GM21786 (cell line): ENCODE measurements around the gene MGAT4D.
"Not testable (repeated sequence)": the region's sequence is repeated elsewhere in the genome, so short reads cannot be mapped to it uniquely, and the experiment has no call there.

Experiments
- ATAC-seq: cut with Tn5 transposase; IDR thresholded peaks from one replicate; pipeline ENCODE4 v1.9.1; 2021; ENCODE audit not compliant: unreplicated experiment

The MGAT4D gene

GRCh38 chr4:140444347-140444746 lies 53.7 kb downstream of the MGAT4D start:
- ATAC-seq: not testable (repeated sequence)

- ATAC-seq: no peak
Observed at GRCh38 chr4:140439644-140440142, 58.4 kb downstream of the MGAT4D start.

GRCh38 chr4:140427919-140428471 lies 70.1 kb downstream of the MGAT4D start:
- no peak for ATAC-seq

GRCh38 chr4:140427106-140427918 lies 70.8 kb downstream of the MGAT4D start, which contains the start of gene CLGN:
TSS of gene CLGN (minus strand) at chr4:140427648. CDS start at chr4:140413078, 14,570 bp downstream.
- peak; percentile 70 for ATAC-seq

GRCh38 chr4:140426610-140427105 lies 71.4 kb downstream of the MGAT4D start:
- peak; percentile 16 for ATAC-seq

- no peak for ATAC-seq
Observed at GRCh38 chr4:140423106-140423505, 75.0 kb downstream of the MGAT4D start.

- not testable (repeated sequence) for ATAC-seq
Observed at GRCh38 chr4:140413130-140413969, 84.7 kb downstream of the MGAT4D start.

GRCh38 chr4:140408974-140409373 lies 89.1 kb downstream of the MGAT4D start:
- no peak for ATAC-seq

- ATAC-seq: no peak
Observed at GRCh38 chr4:140406292-140406691, 91.8 kb downstream of the MGAT4D start.

- ATAC-seq: no peak
Observed at GRCh38 chr4:140400111-140400510, 98.0 kb downstream of the MGAT4D start.

GRCh38 chr4:140395668-140396067 lies 102.4 kb downstream of the MGAT4D start:
- ATAC-seq: no peak
